Measurements from ENCODE around the gene MAP2K2.

- TF ChIP-seq EZH2 (IDR thresholded peaks at IDR 0.05; ENCODE audit: borderline replicate concordance, insufficient read depth, low read depth, low read length, poor library complexity, severe bottlenecking) (no peak), CTCF (IDR thresholded peaks at IDR 0.05) (no peak)
These were observed 80.5 kb downstream of the MAP2K2 start for GRCh38 chr19:4043401-4043800.

All from B cell (primary cell).